Tibial artery (tissue), 4 donors: ENCODE data around the gene SLC4A1AP.

Experiments used
- DNase-seq, 2 donors: peaks; one replicate each; pipeline ENCODE4 v3.0.0-alpha.2; 2019
- H3K27ac ChIP-seq, 2 donors: fragments of 200-600 bp; sonication (generic) in 1 of 2; 1 replicate in 1 of 2; 2 replicates in 1 of 2; pipeline ENCODE4 v1.5.1; 2018 to 2019; ENCODE audit warnings: mild to moderate bottlenecking in 1 of 2
- H3K27me3 ChIP-seq, 2 donors: fragments of 200-600 bp; sonication (generic) in 1 of 2; one replicate each; pipeline versions ENCODE4 v1.5.1 to v1.6.0; 2016 to 2019
- H3K36me3 ChIP-seq, 3 donors: fragments of 200-600 bp; sonication (generic) in 2 of 3; one replicate each; pipeline ENCODE4 v1.5.1; 2016 to 2019; ENCODE audit warnings: mild to moderate bottlenecking in 2 of 3
- H3K4me1 ChIP-seq, 4 donors: fragments of 200-600 bp; sonication (generic) in 2 of 4; 1 replicate in 3 of 4; 2 replicates in 1 of 4; pipeline ENCODE4 v1.5.1; 2016 to 2019
- H3K4me3 ChIP-seq, 2 donors: fragments of 200-600 bp; sonication (generic) in 1 of 2; 1 replicate in 1 of 2; 2 replicates in 1 of 2; pipeline ENCODE4 v1.5.1; 2018 to 2019; ENCODE audit warnings: mild to moderate bottlenecking in 2 of 2
- H3K9me3 ChIP-seq, 3 donors: fragments of 200-600 bp; sonication (generic) in 1 of 3; one replicate each; pipeline ENCODE4 v1.5.1; 2016 to 2019
- intact Hi-C: fragments of 100-400 bp; cut with DNase I; formaldehyde crosslinking; loops from one replicate; pipeline ENCODE4 v1.15.0; 2023; ENCODE audit warnings: low total_unique reads
- TF ChIP-seq, protein P1 (sequence below), 2 experiments: fragments of 200-600 bp in 1 of 2; fragments of 450-650 bp in 1 of 2; IDR thresholded peaks; one replicate each; pipeline ENCODE4 v1.5.1; 2017 to 2019; ENCODE audit warnings: antibody characterized with exemption in 2 of 2, mild to moderate bottlenecking in 1 of 2, moderate library complexity in 1 of 2

Gene SLC4A1AP

DNA sequence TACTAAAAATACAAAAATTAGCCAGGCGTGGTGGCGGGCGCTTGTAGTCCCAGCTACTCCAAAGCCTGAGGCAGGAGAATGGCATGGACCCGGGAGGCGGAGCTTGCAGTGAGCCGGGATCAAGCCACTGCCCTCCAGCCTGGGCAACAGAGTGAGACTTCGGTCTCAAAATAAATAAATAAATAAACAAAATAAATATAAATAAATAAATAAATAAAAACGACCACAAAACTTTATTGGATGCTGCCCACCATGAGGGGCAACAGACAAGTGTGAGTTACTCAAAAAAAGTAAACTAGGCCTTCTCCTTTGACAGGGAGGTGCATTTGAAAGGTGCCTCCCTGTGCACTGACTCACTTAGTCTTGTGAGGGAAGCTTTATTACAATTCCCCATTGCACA, 50.4 kb downstream of the SLC4A1AP start:
- no peak for DNase-seq
- Histone ChIP-seq H3K4me3 (no peak overlapping the region), H3K9me3 (no peaks in the 10 kb centered on the region), H3K36me3 (no peaks in the 10 kb centered on the region), H3K27ac (peak overlapping the region; percentile 94 to 95), H3K4me1 (peaks cover 0 to 69% (median 26%) of the 10 kb centered on the region in 4 donors), H3K27me3 (no peaks in the 10 kb centered on the region)
- intact Hi-C loops, result no loop called here
- TF ChIP-seq, protein P1, sequence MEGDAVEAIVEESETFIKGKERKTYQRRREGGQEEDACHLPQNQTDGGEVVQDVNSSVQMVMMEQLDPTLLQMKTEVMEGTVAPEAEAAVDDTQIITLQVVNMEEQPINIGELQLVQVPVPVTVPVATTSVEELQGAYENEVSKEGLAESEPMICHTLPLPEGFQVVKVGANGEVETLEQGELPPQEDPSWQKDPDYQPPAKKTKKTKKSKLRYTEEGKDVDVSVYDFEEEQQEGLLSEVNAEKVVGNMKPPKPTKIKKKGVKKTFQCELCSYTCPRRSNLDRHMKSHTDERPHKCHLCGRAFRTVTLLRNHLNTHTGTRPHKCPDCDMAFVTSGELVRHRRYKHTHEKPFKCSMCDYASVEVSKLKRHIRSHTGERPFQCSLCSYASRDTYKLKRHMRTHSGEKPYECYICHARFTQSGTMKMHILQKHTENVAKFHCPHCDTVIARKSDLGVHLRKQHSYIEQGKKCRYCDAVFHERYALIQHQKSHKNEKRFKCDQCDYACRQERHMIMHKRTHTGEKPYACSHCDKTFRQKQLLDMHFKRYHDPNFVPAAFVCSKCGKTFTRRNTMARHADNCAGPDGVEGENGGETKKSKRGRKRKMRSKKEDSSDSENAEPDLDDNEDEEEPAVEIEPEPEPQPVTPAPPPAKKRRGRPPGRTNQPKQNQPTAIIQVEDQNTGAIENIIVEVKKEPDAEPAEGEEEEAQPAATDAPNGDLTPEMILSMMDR (IDR thresholded peaks at IDR 0.05), result no peak

DNA sequence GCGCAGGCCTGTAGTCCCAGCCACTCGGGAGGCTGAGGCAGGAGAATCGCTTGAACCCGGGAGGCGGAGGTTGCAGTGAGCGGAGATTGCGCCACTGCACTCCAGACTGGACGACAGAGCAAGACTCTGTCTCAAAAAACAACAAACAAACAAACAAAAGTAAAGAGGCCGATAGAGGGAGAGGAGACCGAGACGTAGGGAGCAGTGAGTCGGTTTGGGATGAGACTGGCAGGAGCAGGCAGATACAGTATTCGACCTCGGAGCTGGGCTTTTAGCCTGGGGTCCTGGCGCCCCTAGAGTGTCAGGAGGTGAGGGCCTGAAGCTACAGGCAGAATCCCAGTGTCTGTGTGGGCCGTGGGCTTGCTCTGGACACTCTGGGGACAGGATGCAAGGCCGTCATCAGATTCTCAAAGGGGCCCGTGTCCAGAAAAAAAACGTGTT, 51.2 kb downstream of the SLC4A1AP start:
- Histone ChIP-seq H3K9me3 (no peaks in the 10 kb centered on the region), H3K4me1 (peaks cover 0 to 69% (median 23%) of the 10 kb centered on the region in 4 donors), H3K36me3 (no peaks in the 10 kb centered on the region), H3K27me3 (no peaks in the 10 kb centered on the region), H3K27ac (peak overlapping the region; percentile 94 to 95), H3K4me3 (peak overlapping the region; percentile 41 to 50)
- TF ChIP-seq, protein P1 (IDR thresholded peaks at IDR 0.05), result no peak
- intact Hi-C loops, result no loop called here
- no peak for DNase-seq

DNA sequence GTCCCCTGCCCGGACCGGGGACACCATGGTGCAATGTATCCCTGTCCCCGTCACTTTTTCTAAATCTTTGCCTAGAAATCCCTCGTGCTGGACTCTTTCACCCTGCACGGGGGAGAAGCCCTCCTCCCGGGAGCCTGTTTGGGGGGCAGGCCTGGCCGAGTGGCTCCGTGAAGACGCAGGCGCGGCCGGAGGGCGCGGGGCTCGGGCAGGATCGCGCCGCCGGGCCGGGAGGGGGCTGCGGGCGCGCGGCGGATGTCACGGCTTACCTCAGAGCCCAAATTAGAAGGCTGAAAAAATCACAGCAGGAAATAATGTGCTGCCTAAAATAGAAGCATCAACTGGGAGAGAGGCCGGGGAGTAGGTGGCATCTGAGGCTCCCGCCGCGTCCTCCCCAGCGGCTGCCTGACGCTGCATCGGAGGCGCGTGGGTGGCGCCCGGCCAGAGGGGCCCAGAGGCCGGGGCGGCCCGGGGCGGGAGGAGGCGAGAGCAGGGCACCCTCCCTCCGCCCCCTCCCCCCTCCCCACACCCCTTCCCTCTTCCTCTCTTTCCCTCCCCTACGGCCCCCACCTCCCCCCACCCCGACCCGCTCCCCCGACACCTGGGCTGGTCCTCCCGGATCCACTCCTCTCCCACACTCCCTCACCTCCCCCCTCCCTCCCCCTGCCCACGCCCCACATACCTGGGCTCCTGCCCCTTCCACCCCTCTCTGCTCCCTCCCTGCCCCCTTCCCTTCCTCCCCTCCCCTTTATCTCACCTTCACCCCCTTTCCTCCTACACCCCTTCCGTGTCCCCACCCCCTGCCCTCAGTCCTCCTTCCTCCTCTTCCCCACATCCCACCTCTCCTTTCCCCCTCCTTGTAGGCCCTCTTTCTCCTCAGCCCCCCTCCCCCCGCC, 51.9 kb downstream of the SLC4A1AP start:
- Histone ChIP-seq H3K27ac (peak overlapping the region; percentile 94 to 95), H3K4me1 (peaks cover 0 to 69% (median 23%) of the 10 kb centered on the region in 4 donors), H3K4me3 (peak overlapping the region; percentile 41 to 50), H3K9me3 (no peaks in the 10 kb centered on the region), H3K27me3 (no peaks in the 10 kb centered on the region), H3K36me3 (no peaks in the 10 kb centered on the region)
- TF ChIP-seq, protein P1 (IDR thresholded peaks at IDR 0.05), result no peak
- DNase-seq, result peak; percentile 58 to 93
- intact Hi-C loops, result no loop called here

DNA sequence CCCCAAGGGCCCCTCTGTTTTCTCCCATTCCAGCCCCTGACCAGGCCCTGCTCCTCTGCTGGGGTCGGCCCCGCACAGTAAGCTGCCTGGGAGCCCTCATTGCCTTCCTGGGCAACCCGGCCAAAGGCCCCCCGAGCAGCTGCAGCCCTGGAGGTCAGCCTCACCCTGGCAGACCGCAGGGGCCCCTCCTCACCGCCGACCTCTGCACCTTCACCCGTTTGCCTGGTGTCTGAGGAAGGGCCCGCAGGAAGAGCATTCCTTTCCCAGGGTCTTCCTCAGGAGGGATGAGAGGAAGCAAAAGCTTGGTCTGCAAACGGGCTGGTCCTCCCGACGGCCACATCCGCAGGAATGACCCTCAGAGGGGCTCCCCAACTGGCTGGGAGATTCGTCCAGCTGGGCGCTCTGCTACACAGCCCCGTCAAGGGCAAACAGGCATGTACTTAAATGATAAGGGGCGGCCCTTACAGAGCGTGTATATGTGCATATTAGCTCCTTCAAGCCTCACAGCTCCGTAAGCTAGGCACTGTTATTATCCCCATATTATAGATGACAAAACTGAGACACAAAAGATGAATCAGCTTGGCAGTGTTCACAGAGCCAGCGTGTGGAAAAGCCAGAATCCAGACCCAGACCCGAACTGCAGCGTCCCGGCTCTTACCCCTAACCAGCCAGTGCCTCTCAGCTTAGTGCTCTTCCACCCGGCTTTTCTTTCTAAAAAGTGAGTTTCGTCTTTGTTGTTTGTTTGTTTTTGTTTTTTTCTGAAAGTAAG, 52.8 kb downstream of the SLC4A1AP start:
- DNase-seq, result no peak
- H3K4me3 ChIP-seq, result no peak overlapping the region
- H3K27ac ChIP-seq, result peak overlapping the region; percentile 94 to 95
- intact Hi-C loops, result no loop called here
- no peaks in the 10 kb centered on the region for H3K9me3 ChIP-seq
- no peaks in the 10 kb centered on the region for H3K27me3 ChIP-seq
- H3K36me3 ChIP-seq, result no peaks in the 10 kb centered on the region
- TF ChIP-seq, protein P1 (IDR thresholded peaks at IDR 0.05), result no peak
- peaks cover 0 to 69% (median 24%) of the 10 kb centered on the region in 4 donors for H3K4me1 ChIP-seq

DNA sequence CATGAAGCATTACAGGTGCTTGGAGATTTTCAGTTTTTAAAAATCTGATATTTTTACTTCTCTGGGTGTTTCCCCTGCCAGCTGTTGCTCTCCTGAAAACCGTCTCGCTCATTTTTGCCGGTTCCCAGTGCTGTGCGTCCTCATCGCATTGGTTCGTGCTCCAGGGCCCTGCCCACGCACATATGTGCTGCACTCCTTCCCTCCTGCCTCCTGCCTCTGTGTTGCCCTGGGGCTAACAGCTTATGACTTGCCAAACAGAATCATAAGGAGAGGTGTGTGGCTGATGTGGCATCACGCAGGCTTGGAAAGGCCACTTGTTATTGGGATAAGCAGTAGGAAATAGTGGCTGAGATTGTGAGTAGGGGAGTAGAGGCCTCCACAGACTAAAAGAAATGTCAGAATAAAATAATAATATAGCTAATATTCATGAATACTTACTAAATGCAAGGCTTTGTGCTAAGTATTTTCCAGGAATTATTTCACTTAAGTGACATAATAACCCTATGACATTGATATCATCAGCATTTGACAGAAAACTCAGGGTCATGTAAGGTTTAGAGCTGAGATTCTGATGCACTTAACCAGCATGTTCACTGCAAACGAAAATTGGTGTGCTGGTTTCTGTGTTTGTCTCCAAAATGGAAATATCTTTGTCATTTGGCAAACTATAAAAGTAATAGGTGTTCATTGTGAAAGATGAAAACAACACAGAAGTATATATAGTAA, 53.5 kb downstream of the SLC4A1AP start:
- TF ChIP-seq, protein P1 (IDR thresholded peaks at IDR 0.05), result no peak
- peaks cover 0 to 69% (median 25%) of the 10 kb centered on the region in 4 donors for H3K4me1 ChIP-seq
- peak overlapping the region; percentile 94 to 95 for H3K27ac ChIP-seq
- no peaks in the 10 kb centered on the region for H3K9me3 ChIP-seq
- no peak for DNase-seq
- no peak overlapping the region for H3K4me3 ChIP-seq
- intact Hi-C loops, result no loop called here
- no peaks in the 10 kb centered on the region for H3K27me3 ChIP-seq
- H3K36me3 ChIP-seq, result no peaks in the 10 kb centered on the region
